Esophagus (tissue), 2 donors: ENCODE measurements around the gene ST7L. TPM values are rescaled to one million over a fixed set of nuclear protein-coding genes. Genes with fewer than 3 reads are reported as not detected.
"Not testable (repeated sequence)": the region's sequence is repeated elsewhere in the genome, so short reads cannot be mapped to it uniquely, and the experiment has no call there.

ENCODE experiments used
- H3K27ac ChIP-seq, 2 donors: one replicate each; pipeline ENCODE4 v1.5.1; 2013; ENCODE audit warnings: low read depth in 2 of 2, mild to moderate bottlenecking in 2 of 2, inconsistent platforms in 1 of 2, low read length in 1 of 2, moderate library complexity in 1 of 2
- H3K27me3 ChIP-seq, 2 donors: one replicate each; pipeline ENCODE4 v1.6.1; 2013; ENCODE audit warnings: low read length in 2 of 2, control low read depth in 1 of 2, mild to moderate bottlenecking in 1 of 2; ENCODE audit not compliant: insufficient read depth in 2 of 2, control insufficient read depth in 1 of 2
- H3K36me3 ChIP-seq, 2 donors: one replicate each; pipeline ENCODE4 v1.6.1; 2013; ENCODE audit warnings: low read length in 1 of 2; ENCODE audit not compliant: control insufficient read depth in 2 of 2, insufficient read depth in 2 of 2
- H3K4me1 ChIP-seq, 2 donors: one replicate each; pipeline ENCODE4 v1.6.1; 2013; ENCODE audit warnings: low read length in 1 of 2; ENCODE audit not compliant: control insufficient read depth in 2 of 2, insufficient read depth in 2 of 2
- H3K4me3 ChIP-seq, 2 donors: one replicate each; pipeline ENCODE4 v1.5.1; 2013; ENCODE audit warnings: low read length in 2 of 2, mild to moderate bottlenecking in 2 of 2, low read depth in 1 of 2, moderate library complexity in 1 of 2
- H3K9me3 ChIP-seq, 2 donors: one replicate each; pipeline ENCODE4 v1.6.1; 2013; ENCODE audit warnings: mild to moderate bottlenecking in 2 of 2, low read depth in 1 of 2, low read length in 1 of 2, moderate library complexity in 1 of 2; ENCODE audit not compliant: control insufficient read depth in 2 of 2, insufficient read depth in 1 of 2
- WGBS, 2 donors: extraction: QIAGEN DNeasy Blood & Tissue Kit; methylation state at CpG; one replicate each; pipeline ENCODE4 v1.1.7; 2013; 5-methylcytosine and 5-hydroxymethylcytosine counted together
- polyA plus RNA-seq, 2 donors: library from polyadenylated mRNA; stranded (reverse); fragments of 200-250 nt; gene quantifications; one replicate each; pipeline ENCODE4 v1.2.3, GENCODE V29; 2013
- donor health status: healthy with polysubstance abuse.
- donor health status: Bipolar disorder and iron deficiency.

ST7L gene
- polyA plus RNA-seq, 2 donors, result 8.9 to 12.0 TPM

- Histone ChIP-seq H3K27ac (no peak overlapping the region), H3K4me1 (no peaks in the 10 kb centered on the region), H3K4me3 (no peak overlapping the region), H3K36me3 (no peaks in the 10 kb centered on the region), H3K9me3 (no peaks in the 10 kb centered on the region), H3K27me3 (no peaks in the 10 kb centered on the region)
- 79 to 86% methylated on average over 1 of the region's 1 CpG for WGBS, 2 donors
Measured at GRCh38 chr1:112492076-112492475, 126.9 kb downstream of the ST7L start.

- Histone ChIP-seq H3K9me3 (no peaks in the 10 kb centered on the region), H3K27me3 (no peaks in the 10 kb centered on the region), H3K4me3 (no peak overlapping the region), H3K36me3 (no peaks in the 10 kb centered on the region), H3K27ac (no peak overlapping the region), H3K4me1 (no peaks in the 10 kb centered on the region)
- 91 to 97% methylated on average over 5 of the region's 5 CpGs for WGBS, 2 donors
Measured at GRCh38 chr1:112488141-112488540, 130.8 kb downstream of the ST7L start.

- H3K9me3 ChIP-seq, H3K4me1 ChIP-seq, H3K4me3 ChIP-seq, H3K36me3 ChIP-seq, H3K27me3 ChIP-seq, H3K27ac ChIP-seq: not testable (repeated sequence)
- 81 to 88% methylated on average over 6 of the region's 6 CpGs for WGBS, 2 donors
Measured at GRCh38 chr1:112487686-112488085, 131.3 kb downstream of the ST7L start.

GRCh38 chr1:112486063-112486462 lies 132.9 kb downstream of the ST7L start:
- H3K36me3 ChIP-seq, H3K4me1 ChIP-seq: not testable (repeated sequence)

GRCh38 chr1:112478314-112478713 lies 140.6 kb downstream of the ST7L start:
- H3K27ac ChIP-seq, result no peak overlapping the region
- H3K4me1 ChIP-seq, result no peaks in the 10 kb centered on the region
- H3K9me3 ChIP-seq, result peaks cover 4 to 9% of the 10 kb centered on the region in 2 donors
- H3K4me3 ChIP-seq, result no peak overlapping the region
- H3K36me3 ChIP-seq, result no peaks in the 10 kb centered on the region
- WGBS, 2 donors, result 98% methylated on average over 1 of the region's 1 CpG
- H3K27me3 ChIP-seq, result no peaks in the 10 kb centered on the region

More at GRCh38 chr1:112486063-112486462, 132.9 kb downstream of the ST7L start:
- not testable (repeated sequence) for H3K9me3 ChIP-seq, H3K27ac ChIP-seq, H3K4me3 ChIP-seq, H3K27me3 ChIP-seq
- 94 to 96% methylated on average over 1 of the region's 1 CpG for WGBS, 2 donors

- Histone ChIP-seq H3K4me1 (no peaks in the 10 kb centered on the region), H3K27ac (no peak overlapping the region), H3K4me3 (no peak overlapping the region), H3K9me3 (peaks cover 4 to 9% of the 10 kb centered on the region in 2 donors), H3K36me3 (no peaks in the 10 kb centered on the region), H3K27me3 (no peaks in the 10 kb centered on the region)
Measured at GRCh38 chr1:112477550-112477949, 141.4 kb downstream of the ST7L start.

Other genes with a start within 250 kb of the ST7L start
- 10 to 100 TPM in 1 of 2 donors, 1 to 10 TPM in 1; 9.4 to 14.0 TPM for gene CTTNBP2NL, start 222.9 kb downstream of the ST7L start, polyA plus RNA-seq
- 1 to 10 TPM; 2.2 to 3.2 TPM for gene WNT2B, start 110.2 kb downstream of the ST7L start, polyA plus RNA-seq
- gene CAPZA1, start 691 bp upstream of the ST7L start, polyA plus RNA-seq, result 100 to 1,000 TPM in 1 of 2 donors, 10 to 100 TPM in 1; 88.1 to 115 TPM
- gene MOV10, start 55.5 kb upstream of the ST7L start, polyA plus RNA-seq, result 10 to 100 TPM; 43.2 to 67.6 TPM
- 10 to 100 TPM; 53.0 to 89.5 TPM for gene RHOC, start 88.0 kb upstream of the ST7L start, polyA plus RNA-seq
- gene PPM1J, start 96.2 kb upstream of the ST7L start, polyA plus RNA-seq, result 1 to 10 TPM; 2.8 to 3.5 TPM